Measurements from ENCODE around the gene CEMIP.

Gene CEMIP

GRCh38 chr15:80888846-80889245 lies 109.7 kb downstream of the CEMIP start:
- no peak for DNase-seq (ENCODE audit: low read depth in 3 of 3, low spot score in 1 of 3)

- DNase-seq (ENCODE audit: low read depth in 3 of 3, low spot score in 1 of 3): no peak
These were observed 111.3 kb downstream of the CEMIP start for GRCh38 chr15:80890341-80891005.

GRCh38 chr15:80891006-80891405 lies 111.8 kb downstream of the CEMIP start:
- DNase-seq (ENCODE audit: low read depth in 3 of 3, low spot score in 1 of 3): no peak

- no peak for DNase-seq (ENCODE audit: low read depth in 3 of 3, low spot score in 1 of 3)
These were observed 113.2 kb downstream of the CEMIP start for GRCh38 chr15:80892414-80892813.

GRCh38 chr15:80893777-80894176 lies 114.6 kb downstream of the CEMIP start:
- no peak for DNase-seq (ENCODE audit: low read depth in 3 of 3, low spot score in 1 of 3)

GRCh38 chr15:80895091-80895490 lies 115.9 kb downstream of the CEMIP start:
- no peak for DNase-seq (ENCODE audit: low read depth in 3 of 3, low spot score in 1 of 3)

- DNase-seq (ENCODE audit: low read depth in 3 of 3, low spot score in 1 of 3): no peak
These were observed 116.8 kb downstream of the CEMIP start for GRCh38 chr15:80895965-80896364.

GRCh38 chr15:80898040-80898439 lies 118.9 kb downstream of the CEMIP start:
- no peak for DNase-seq (ENCODE audit: low read depth in 3 of 3, low spot score in 1 of 3)

- DNase-seq (ENCODE audit: low read depth in 3 of 3, low spot score in 1 of 3): no peak
These were observed 123.2 kb downstream of the CEMIP start for GRCh38 chr15:80902298-80902801.

GRCh38 chr15:80904998-80905397 lies 125.8 kb downstream of the CEMIP start:
- DNase-seq (ENCODE audit: low read depth in 3 of 3, low spot score in 1 of 3): no peak

- no peak for DNase-seq (ENCODE audit: low read depth in 3 of 3, low spot score in 1 of 3)
These were observed 127.1 kb downstream of the CEMIP start for GRCh38 chr15:80906159-80906766.

- DNase-seq (ENCODE audit: low read depth in 3 of 3, low spot score in 1 of 3): no peak
These were observed 132.7 kb downstream of the CEMIP start for GRCh38 chr15:80911821-80912220.

GRCh38 chr15:80912673-80913072 lies 133.5 kb downstream of the CEMIP start:
- DNase-seq (ENCODE audit: low read depth in 3 of 3, low spot score in 1 of 3): no peak

- DNase-seq (ENCODE audit: low read depth in 3 of 3, low spot score in 1 of 3): no peak
These were observed 134.4 kb downstream of the CEMIP start for GRCh38 chr15:80913541-80913940.

- no peak for DNase-seq (ENCODE audit: low read depth in 3 of 3, low spot score in 1 of 3)
These were observed 136.3 kb downstream of the CEMIP start for GRCh38 chr15:80915472-80915871.

- DNase-seq (ENCODE audit: low read depth in 3 of 3, low spot score in 1 of 3): no peak
These were observed 136.9 kb downstream of the CEMIP start for GRCh38 chr15:80916056-80916455.

GRCh38 chr15:80918196-80918783 lies 139.1 kb downstream of the CEMIP start:
- no peak for DNase-seq (ENCODE audit: low read depth in 3 of 3, low spot score in 1 of 3)

- no peak for DNase-seq (ENCODE audit: low read depth in 3 of 3, low spot score in 1 of 3)
These were observed 141.1 kb downstream of the CEMIP start for GRCh38 chr15:80920271-80920699.

GRCh38 chr15:80921736-80922410 lies 142.7 kb downstream of the CEMIP start:
- no peak for DNase-seq (ENCODE audit: low read depth in 3 of 3, low spot score in 1 of 3)

- DNase-seq (ENCODE audit: low read depth in 3 of 3, low spot score in 1 of 3): no peak
These were observed 144.5 kb downstream of the CEMIP start for GRCh38 chr15:80923668-80924067.

- no peak for DNase-seq (ENCODE audit: low read depth in 3 of 3, low spot score in 1 of 3)
These were observed 145.1 kb downstream of the CEMIP start for GRCh38 chr15:80924278-80924677.

GRCh38 chr15:80925597-80926059 lies 146.5 kb downstream of the CEMIP start:
- DNase-seq (ENCODE audit: low read depth in 3 of 3, low spot score in 1 of 3): no peak
